Left renal cortex interstitium (tissue), 4 donors: ENCODE data around the gene OPRD1. TPM values are rescaled to one million over a fixed set of nuclear protein-coding genes. Genes with fewer than 3 reads are reported as not detected.

ENCODE experiments used
- DNase-seq, 4 donors: peaks; one replicate each; pipeline ENCODE4 v3.0.0-alpha.2; 2013; ENCODE audit warnings: low read depth in 4 of 4, low spot score in 2 of 4, missing footprints in 1 of 4
- polyA plus RNA-seq, 4 donors: library from polyadenylated mRNA; unstranded; fragments of 120-200 nt; gene quantifications; one replicate each; pipeline ENCODE4 v1.2.1, GENCODE V29; 2013; ENCODE audit not compliant: insufficient read length in 4 of 4

The OPRD1 gene
- polyA plus RNA-seq, 4 donors, result 0.25 to 0.62 (median 0.37) TPM

DNA sequence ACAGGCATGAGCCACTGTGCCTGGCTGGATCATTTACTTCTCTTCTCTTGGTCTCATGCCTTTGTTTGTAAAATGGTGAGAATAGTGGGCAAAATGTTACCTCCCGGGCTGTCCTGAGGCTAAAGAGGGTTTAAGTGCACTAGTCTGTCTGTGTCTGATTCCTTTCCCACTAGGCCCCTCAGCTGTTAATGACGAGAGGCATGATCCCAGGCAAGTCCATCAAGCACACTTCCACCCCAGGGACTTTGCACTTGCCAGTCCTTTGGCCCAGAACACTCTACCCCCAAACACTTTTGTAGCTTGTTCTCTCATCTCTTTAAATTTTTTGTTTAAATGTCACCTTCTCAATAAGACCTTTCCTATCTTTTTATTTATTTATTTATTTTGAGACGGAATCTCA, 88.6 kb downstream of the OPRD1 start:
- no peak for DNase-seq

DNA sequence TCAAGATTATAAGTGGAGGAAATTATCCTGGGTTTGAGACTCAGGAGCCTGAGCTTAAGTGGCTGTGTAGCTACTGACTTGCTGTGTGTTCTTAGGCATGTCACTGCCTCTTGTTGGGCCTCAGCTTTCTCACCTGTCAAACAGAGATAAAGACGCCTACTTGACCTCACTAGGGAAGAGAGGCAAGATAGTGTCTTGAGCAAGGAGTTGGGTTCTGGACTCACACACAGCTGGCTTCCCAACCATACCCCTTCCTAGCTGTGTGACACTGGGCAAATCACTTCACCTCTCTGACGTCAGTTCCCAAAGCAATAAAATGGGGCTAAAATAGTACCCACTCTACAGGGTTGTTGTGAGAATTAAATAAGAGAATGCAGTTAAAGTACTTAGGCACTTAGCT, 90.8 kb downstream of the OPRD1 start:
- no peak for DNase-seq

DNA sequence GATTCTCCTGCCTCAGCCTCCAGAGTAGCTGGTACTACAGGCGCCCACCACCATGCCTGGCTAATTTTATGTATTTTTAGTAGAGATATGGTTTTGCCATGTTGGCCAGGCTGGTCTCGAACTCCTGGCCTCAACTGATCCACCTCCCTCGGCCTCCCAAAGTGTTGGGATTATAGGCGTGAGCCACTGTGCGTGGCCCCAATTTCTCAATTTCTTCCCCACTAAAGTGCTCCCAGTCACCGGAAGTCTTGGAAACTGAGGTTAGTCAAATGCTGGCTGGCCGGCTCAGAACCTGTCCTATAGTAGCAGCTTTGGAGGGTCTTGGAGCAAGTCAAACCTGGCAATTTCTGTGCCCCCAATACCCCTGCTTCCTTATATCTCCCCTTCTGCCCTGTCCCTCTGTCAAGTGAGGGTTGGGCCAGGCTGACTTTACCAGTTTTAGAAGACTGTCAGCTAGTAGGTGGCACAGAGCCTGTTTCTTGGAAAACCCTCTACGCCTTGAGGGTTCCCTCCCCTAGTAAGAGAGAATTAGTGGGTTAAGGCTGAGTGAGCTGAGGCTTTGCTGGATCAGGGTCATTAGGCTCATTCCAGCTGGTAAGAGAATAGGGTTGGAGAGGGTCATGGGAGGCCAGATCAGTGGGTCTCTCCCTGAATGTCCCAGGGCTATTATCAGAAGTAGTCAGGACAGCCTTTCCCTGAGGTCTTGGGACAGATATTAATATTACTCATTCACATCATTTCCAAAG, 94.1 kb downstream of the OPRD1 start:
- DNase-seq, result no peak

DNA sequence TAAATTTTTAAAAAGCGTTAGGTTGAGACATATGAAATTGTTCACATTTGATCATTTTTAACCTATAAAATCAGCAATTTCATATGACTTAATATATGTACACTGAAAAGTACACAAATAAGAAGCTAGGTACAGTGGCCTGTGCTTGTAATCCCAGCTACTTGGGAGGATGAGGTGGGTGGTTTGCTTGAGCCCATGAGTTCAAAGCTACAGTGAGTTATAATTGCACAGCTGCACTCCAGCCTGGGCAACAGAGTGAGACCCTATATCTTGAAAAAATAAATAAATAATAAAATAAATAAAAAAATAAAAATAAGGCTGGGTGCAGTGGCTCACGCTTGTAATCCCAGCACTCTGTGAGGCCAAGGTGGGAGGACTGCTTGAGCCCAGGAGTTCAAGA, 97.2 kb downstream of the OPRD1 start:
- DNase-seq, result no peak

DNA sequence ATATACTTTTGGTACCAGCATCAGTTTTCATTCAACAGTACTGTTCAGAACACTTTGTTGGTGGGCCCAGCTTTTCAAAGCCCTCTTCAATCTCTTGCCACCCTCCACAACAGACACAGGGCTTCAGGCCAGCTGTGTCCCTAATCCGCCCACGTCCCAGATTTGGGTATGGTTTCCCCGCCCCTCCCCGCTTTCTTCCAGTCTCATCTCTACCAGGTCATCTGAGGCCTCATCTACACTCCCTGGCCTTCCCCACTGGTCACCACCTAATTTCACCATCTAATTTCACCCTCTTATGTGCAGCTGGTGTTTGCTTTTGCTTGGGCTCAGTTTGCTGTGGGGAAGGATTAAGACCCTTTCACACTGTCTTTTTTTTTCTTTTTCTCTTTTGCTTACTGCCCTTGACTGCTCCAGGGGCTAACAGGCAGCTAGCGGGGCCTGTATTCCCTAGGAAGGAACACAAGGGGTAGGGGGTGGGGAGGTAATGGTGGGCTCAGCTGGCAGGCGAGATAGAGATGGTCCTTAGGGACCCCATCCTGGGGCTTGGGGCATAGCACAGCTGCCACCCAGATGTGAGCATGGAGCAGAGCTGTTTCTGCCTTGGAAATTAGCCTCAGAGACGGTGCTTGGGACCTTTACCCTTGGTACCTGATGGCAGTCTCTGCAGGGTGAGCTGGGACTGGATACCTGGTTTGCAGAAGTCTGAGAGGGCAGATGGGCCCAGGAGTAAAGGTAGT, 98.6 kb downstream of the OPRD1 start:
- no peak for DNase-seq

DNA sequence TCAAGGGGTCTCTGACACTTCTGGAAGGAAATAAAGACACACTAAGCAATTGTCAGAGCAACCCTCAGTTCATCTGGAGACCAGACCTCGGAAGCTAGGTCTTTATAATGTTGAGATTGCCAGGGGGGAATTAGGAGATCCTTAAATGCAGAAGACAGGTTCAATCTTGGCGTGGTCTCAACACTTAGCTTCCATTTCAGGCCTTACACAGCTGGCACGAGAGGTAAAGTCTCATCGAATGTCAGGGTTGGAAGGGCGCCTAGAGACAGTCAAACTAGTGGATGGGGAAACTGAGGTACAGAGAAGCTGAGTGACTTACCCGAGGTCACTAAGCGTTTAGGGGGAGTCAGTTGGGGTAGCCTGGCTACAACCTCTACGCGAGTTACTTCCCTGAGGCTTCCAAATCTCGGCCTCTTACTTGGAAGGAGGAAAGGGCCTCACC, 101.8 kb downstream of the OPRD1 start:
- peak in 1 of 4 donors; percentile 36 for DNase-seq

DNA sequence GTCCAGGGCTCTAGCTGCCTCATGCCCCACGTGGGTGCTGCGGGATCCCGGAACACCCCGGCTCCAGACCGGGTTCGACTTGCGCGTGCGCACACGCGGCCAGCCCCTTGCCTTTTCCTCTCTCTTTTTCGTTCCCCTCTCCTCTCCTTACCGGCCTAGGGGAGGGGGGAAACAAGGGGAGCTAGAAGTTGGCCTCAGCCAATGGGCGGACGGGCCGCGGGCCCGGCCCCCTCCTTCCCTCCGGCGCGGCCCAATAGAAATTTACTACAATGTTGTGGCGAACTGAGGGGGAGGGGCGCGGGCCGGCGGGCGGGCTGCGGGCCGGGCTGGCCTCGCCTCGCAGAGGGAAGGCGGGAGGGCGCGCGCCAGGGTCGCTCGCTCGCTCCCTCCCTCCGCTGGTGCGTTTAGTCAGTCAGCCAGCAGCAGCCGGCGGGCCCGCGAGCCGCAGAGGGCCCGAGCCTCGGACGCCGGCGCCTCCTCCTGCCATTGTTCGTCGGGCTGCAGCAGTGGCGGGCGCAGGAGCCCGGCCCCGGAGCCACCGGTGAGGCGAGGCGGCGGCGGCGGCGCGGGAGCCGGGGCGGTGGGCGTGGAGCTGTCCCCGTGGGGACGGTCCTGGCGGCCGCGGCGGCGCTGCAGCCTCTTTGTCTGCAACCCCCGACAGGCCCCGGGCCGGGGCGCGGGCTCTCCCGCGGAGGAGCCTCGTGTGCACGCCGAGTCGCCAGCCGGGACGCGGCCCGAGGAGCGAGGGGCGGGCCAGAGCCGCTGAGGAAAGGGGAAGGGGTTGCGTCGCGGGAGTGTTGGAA, 102.5 kb downstream of the OPRD1 start, which contains the start of gene EPB41:
Gene EPB41, plus strand, starts transcription at position 342 of the 803 bp plus-strand sequence. CDS start 72,869 bp downstream, outside the sequence.
- DNase-seq, result peak; percentile 78 to 94 (median 92)

DNA sequence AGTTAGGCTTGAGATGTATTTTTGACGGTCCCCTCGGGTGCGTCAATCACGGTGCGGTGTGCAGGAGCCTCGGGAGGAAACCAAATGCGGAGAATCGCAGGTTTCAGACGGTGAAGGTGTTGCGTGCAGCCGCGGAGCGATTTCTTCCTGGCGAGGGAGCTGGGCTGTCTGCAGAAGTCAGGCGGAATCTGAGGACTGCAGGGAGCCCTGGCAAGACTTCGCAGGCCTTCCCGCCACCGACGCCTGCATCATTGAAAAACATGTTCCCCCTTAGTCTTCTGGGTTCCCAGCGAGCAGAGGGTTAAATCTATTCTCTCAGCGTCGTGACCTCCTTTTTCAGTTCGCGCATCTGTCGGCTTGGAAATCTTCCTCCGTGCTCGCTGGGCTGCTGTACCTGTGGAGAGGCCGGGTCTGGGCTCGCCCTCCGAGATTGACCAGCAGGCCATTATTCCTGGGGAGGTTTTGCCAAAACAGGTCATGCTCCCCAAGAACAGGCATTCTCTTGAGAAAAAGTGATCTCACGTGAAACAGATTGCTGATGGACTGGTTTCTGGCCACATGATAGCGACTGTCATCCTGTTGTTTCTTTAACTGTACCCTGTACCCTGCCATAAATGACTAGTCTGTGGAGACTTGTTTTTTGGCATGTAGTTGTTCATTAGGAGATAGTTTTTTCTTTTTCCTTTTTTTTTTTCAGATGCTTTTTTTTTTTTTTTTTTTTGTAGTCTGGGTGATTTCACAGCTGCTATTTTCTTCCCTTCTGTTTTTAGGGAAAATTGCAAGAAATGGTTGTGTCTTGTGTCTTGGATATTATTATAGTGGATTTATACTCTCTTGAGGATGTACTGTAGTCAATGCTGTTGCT, 103.3 kb downstream of the OPRD1 start:
- DNase-seq, result peak; percentile 31 to 43 (median 39)

DNA sequence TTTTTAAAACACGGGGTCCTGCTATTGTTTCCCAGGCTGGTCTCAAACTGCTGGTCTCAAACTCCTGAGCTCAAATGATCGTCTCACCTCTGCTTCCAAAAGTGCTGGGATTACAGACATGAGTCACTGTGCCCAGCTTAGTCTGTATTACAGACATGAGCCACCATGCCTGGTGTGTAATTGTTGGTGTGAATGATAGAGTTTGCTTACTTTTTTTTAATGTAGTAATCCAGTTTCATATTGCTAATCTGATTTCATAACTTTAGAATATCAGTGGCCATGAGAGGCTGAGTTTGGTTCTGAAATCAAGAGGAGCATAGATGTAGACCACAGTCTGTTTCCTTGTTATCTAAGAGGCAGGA, 105.8 kb downstream of the OPRD1 start:
- no peak for DNase-seq

Other genes with a start within 250 kb of the OPRD1 start
- gene RAB42, start 219.9 kb upstream of the OPRD1 start, polyA plus RNA-seq, result 1 to 10 TPM; 2.1 to 3.7 (median 3.0) TPM
- 10 to 100 TPM; 28.9 to 32.5 (median 31.6) TPM for gene TAF12, start 169.1 kb upstream of the OPRD1 start, polyA plus RNA-seq
- gene RNU11, start 163.6 kb upstream of the OPRD1 start, polyA plus RNA-seq, result 1 to 10 TPM in 1 of 4 donors, not detected in 3; 4.0 TPM
- 10 to 100 TPM; 15.7 to 18.5 (median 18.3) TPM for gene GMEB1, start 143.4 kb upstream of the OPRD1 start, polyA plus RNA-seq
- gene YTHDF2, start 75.2 kb upstream of the OPRD1 start, polyA plus RNA-seq, result 100 to 1,000 TPM in 1 of 4 donors, 10 to 100 TPM in 3; 83.1 to 100 (median 87.6) TPM
- gene EPB41, start 102.4 kb downstream of the OPRD1 start, polyA plus RNA-seq, result 10 to 100 TPM; 50.9 to 61.2 (median 55.2) TPM